LNCaP clone FGC (cell line): ENCODE results near the gene TMEM59L.

Experiments used
- DNase-seq: peaks from one replicate; pipeline ENCODE4 v3.0.0-alpha.2; 2011; ENCODE audit warnings: low read depth
- H3K4me3 ChIP-seq: 2 replicates; pipeline ENCODE4 v1.5.1; 2011; ENCODE audit warnings: mild to moderate bottlenecking, low read depth, low read length, control low read depth
- TF ChIP-seq, protein P1 (sequence below): IDR thresholded peaks from 2 replicates; pipeline ENCODE4 v1.5.1; 2012; ENCODE audit warnings: mild to moderate bottlenecking; ENCODE audit not compliant: control insufficient read depth, insufficient read depth; ENCODE audit errors: extremely low read depth

The TMEM59L gene

DNA sequence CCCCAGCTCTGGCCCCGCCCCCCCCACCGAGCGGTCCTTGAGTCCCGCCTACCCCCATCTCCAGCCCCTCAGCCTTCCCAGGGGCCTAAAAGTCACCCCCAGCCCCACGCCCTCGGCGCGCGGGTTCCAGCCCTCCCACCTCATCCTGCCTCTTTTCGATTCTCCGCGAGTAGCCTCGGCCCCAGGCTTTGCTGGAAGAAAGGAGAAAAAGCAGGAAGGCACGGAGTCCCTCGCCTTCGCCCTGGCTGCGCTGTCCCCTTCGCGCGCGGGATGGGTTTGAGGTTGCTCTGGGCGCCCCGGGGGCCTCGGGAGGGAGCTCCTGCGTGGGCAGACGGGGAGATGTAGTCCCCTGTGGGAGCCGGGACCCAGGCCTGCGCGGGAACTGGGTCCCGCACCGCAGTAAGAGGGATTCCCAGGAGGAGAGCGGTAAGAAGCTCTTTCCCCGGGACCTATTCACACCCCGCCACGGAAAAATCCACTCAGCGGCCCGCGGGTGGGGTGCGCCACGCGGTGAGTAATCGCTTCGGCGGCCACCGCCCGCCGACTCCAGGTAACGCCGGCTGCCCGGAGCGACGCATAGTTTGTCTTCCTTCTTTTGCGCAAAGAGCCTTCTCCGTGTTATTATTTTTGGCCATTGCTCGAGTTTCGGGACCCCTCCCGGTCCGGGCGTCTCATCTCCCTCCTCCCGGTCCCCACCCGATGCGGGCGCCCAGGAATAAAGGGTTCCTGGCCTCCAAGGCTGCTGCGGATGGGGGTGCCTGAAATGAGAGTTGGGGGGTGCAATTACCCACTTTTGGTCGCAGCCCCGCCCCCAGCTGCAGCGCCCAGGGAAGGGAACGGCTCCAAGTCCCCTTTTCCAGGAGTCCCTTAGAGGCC is 5.2 kb upstream of the TMEM59L start:
- TF ChIP-seq, protein P1, sequence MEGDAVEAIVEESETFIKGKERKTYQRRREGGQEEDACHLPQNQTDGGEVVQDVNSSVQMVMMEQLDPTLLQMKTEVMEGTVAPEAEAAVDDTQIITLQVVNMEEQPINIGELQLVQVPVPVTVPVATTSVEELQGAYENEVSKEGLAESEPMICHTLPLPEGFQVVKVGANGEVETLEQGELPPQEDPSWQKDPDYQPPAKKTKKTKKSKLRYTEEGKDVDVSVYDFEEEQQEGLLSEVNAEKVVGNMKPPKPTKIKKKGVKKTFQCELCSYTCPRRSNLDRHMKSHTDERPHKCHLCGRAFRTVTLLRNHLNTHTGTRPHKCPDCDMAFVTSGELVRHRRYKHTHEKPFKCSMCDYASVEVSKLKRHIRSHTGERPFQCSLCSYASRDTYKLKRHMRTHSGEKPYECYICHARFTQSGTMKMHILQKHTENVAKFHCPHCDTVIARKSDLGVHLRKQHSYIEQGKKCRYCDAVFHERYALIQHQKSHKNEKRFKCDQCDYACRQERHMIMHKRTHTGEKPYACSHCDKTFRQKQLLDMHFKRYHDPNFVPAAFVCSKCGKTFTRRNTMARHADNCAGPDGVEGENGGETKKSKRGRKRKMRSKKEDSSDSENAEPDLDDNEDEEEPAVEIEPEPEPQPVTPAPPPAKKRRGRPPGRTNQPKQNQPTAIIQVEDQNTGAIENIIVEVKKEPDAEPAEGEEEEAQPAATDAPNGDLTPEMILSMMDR = no peak
- DNase-seq = no peak
- no peak overlapping the region for H3K4me3 ChIP-seq

DNA sequence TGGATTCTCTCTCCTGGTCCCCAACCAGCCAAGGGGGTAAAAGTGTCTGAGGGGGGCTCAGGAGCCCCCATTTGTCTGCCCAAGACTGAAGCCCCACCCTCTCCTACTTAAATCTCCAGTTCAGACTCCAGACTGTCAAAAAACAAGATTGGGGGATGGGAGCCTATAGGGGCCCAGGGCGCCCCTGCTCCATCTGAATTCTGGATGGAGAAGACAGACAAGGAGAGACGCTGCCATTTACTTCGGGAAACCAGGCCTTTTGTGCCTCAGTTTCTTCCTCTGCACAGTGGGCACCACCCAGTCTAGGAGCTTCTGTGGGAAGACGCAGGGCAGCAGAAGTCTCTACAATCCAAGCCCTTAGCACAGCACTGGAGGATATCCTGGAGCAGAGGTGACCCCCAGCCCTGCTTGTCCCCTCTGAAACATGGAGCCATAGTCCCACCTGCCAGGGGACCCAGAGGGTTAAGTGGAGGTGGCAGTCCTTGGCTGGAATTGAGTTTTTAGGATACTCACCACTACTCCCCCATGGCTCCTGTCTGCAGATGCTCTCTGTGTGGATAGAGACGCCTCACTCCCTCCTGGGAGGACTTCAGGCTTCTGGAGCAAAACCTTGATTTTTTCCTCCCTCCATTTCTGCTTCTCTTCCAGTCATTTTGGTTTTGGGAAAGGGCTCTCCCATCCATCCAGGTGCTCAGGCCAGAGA is 4.4 kb upstream of the TMEM59L start:
- TF ChIP-seq, protein P1 = no peak
- no peak for DNase-seq
- no peak overlapping the region for H3K4me3 ChIP-seq

DNA sequence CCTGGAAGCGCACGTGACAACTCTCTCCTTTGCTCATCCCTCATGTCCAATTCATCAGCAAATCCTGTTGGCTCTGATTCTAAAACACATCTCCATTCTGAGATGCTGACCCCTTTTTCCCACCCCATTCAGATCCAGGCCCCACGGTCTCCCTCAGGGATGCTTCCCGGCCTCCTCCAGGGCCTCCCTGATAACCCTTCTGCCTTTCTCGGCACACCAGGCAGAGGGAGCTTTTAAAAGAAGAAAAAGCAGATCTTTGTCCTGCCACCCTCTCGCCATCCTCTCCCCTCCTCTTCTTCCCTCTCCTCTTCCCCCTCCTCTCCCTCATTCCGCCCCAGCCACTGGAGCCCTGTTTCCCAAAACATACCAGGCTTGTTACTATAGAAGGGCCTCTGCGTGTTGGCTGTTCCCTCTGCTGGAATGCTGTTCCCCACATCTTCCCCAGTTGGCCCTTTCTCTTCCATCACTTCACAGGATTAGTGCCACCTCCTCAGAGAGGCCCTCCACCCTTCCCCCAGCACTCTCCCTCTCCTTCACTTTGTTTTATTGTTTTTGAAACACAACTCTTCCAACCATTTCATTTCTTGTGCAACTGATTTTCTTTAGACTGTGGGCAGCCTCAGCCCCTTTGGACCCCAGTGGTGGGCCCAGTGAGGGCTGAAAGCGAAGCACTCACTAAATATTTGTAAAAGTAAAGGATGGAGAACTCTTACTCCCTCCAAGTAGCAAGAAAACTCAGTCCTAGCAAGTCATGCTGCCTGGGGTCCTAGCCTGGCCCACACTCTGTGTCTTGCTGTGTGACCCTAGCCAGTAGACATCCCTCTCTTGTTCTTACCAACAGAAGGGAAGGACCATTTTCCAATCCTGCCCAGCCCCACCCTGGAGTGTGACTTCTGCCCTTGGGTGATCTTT is 3.6 kb upstream of the TMEM59L start:
- TF ChIP-seq, protein P1 = no peak
- H3K4me3 ChIP-seq = no peak overlapping the region
- no peak for DNase-seq

DNA sequence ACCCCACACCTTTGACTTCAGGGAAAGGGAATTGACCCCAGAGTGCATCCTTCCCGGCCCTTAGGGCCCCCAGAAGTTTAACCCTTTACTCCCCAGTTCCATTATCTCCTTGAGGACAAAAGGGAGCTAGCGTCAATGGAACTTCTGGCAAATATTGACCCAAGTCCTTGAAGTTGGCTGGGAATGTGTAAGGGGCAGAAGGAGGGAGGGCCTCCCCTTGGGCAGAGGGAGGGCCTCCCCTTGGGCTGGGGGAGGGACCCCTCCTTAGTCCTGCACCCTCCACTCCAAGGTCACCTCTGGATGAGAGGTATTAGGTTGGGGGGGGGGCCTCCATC is 3.0 kb upstream of the TMEM59L start:
- TF ChIP-seq, protein P1 = no peak
- no peak overlapping the region for H3K4me3 ChIP-seq
- no peak for DNase-seq

DNA sequence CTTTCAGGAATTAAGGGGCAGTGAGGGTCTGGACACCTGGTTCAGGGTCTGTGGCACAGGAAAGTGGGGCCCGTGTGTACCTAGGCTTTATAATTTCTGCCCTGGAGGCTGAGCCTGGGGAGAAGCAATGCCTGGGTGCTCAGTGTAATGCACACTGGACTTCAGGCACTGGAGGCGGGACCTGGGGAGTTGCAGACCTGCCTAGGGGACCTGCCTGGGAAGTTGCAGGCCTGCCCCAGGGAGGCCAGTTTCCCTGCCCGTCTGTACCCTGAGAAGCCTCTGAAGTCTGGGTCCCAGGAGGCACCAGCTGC is 2.5 kb upstream of the TMEM59L start:
- DNase-seq = no peak
- H3K4me3 ChIP-seq = no peak overlapping the region
- TF ChIP-seq, protein P1 = no peak

DNA sequence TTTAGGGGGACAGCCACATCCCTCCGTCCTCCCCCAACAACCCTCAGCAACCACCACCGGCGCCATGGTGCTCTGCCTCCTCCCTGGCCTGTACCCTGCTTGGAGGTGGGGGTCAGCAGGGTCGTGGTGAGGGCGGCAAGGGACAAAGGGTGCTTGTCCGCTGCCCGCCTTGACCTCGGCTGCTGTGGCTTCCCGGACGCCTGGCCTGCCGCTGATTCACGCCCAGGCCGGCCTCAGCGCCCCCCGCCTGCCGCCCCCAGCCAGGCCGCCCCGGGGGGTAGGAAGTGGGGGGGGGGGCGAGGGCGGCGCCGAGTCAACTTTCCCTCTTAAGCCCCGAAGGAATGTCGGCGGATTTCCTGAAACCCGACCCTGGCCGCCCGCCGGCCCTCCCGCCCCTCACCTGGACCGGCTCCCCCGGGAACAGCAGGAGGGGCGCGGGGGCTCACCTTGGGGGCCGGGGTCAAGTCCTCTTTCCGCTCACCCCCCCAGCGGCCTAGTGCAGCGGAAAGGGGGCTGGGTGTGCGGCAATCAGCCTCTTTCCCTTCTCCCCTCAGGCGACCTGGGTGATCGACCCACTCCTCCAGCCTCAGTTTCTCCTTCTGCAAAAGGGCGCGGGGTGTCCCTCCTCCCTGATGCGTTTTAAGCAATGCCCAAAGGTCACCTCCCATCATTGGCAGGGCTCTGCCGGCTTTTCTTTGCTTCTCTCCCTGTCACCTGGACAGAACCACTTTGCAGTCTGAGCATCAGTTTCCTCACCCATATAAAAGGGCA is 1.9 kb upstream of the TMEM59L start:
- DNase-seq = no peak
- TF ChIP-seq, protein P1 = no peak
- H3K4me3 ChIP-seq = no peak overlapping the region
